Fibroblast of pulmonary artery (primary cell): Measurements from ENCODE around the gene KRTAP10-12.

Experiments
- DNase-seq: peaks from one replicate; pipeline ENCODE4 v3.0.0-alpha.2; 2010; ENCODE audit warnings: low read depth
- H3K4me3 ChIP-seq: replicated peaks from 2 replicates; pipeline ENCODE4 v1.5.1; 2011; ENCODE audit warnings: low read depth, mild to moderate bottlenecking, control low read depth, low read length, moderate library complexity
- CTCF ChIP-seq: IDR thresholded peaks from 2 replicates; pipeline ENCODE4 v1.5.1; 2011; ENCODE audit warnings: mild to moderate bottlenecking, control low read depth, low read length, inconsistent platforms; ENCODE audit errors: missing control alignments

KRTAP10-12 gene

GRCh38 chr21:44730028-44730395, 33.0 kb downstream of the KRTAP10-12 start:
- no peak for TF ChIP-seq CTCF
- DNase-seq: no peak
- H3K4me3 ChIP-seq: no peak overlapping the region

GRCh38 chr21:44730951-44731579, 34.1 kb downstream of the KRTAP10-12 start:
- no peak for DNase-seq
- no peak for TF ChIP-seq CTCF
- H3K4me3 ChIP-seq: no peak overlapping the region

- no peak for TF ChIP-seq CTCF
- H3K4me3 ChIP-seq: no peak overlapping the region
- no peak for DNase-seq
These were observed 35.3 kb downstream of the KRTAP10-12 start for GRCh38 chr21:44732263-44732662.

- no peak overlapping the region for H3K4me3 ChIP-seq
- no peak for TF ChIP-seq CTCF
- no peak for DNase-seq
These were observed 36.0 kb downstream of the KRTAP10-12 start for GRCh38 chr21:44732956-44733355.

GRCh38 chr21:44734026-44734745, 37.2 kb downstream of the KRTAP10-12 start:
- no peak for TF ChIP-seq CTCF

GRCh38 chr21:44734841-44735240, 37.9 kb downstream of the KRTAP10-12 start:
- no peak for DNase-seq
- no peak for TF ChIP-seq CTCF
- H3K4me3 ChIP-seq: no peak overlapping the region

More at GRCh38 chr21:44734026-44734745, 37.2 kb downstream of the KRTAP10-12 start:
- no peak for DNase-seq
- no peak overlapping the region for H3K4me3 ChIP-seq

GRCh38 chr21:44735821-44736220, 38.8 kb downstream of the KRTAP10-12 start:
- TF ChIP-seq CTCF: no peak
- no peak for DNase-seq
- H3K4me3 ChIP-seq: no peak overlapping the region
